Adrenal gland (tissue), 12 donors: ENCODE results near the gene NSMF. TPM values are rescaled to one million over a fixed set of nuclear protein-coding genes. Genes with fewer than 3 reads are reported as not detected.

ENCODE experiments used
- DNase-seq, 7 donors: peaks; one replicate each; pipeline ENCODE4 v3.0.0-alpha.2; 2019 to 2020
- H3K27ac ChIP-seq, 5 donors: fragments of 200-600 bp; sonication (generic) in 4 of 5; 1 replicate in 3 of 5; 2 replicates in 2 of 5; pipeline versions ENCODE4 v1.5.1 to v1.8.0; 2016 to 2020; ENCODE audit warnings: mild to moderate bottlenecking in 1 of 5
- H3K27me3 ChIP-seq: fragments of 200-600 bp; 2 replicates; pipeline ENCODE4 v1.8.0; 2021
- H3K36me3 ChIP-seq, 2 donors: fragments of 200-600 bp; replicated peaks in 1 of 2; 1 replicate in 1 of 2; 2 replicates in 1 of 2; pipeline versions ENCODE4 v1.5.1 to v1.8.0; 2018 to 2022
- H3K4me1 ChIP-seq, 2 donors: fragments of 200-600 bp; replicated peaks in 1 of 2; 1 replicate in 1 of 2; 2 replicates in 1 of 2; pipeline versions ENCODE4 v1.5.1 to v1.8.0; 2018 to 2021
- H3K4me3 ChIP-seq, 4 donors: fragments of 200-600 bp; sonication (generic) in 3 of 4; one replicate each; pipeline ENCODE4 v1.5.1; 2016 to 2018
- H3K9me3 ChIP-seq, 3 donors: fragments of 200-600 bp; sonication (generic) in 1 of 3; replicated peaks in 1 of 3; 1 replicate in 2 of 3; 2 replicates in 1 of 3; pipeline versions ENCODE4 v1.5.1 to v1.8.0; 2016 to 2021
- CTCF ChIP-seq, 6 experiments: fragments of 450-650 bp in 4 of 6; fragments of 200-600 bp in 2 of 6; sonication (generic) in 1 of 6; IDR thresholded peaks; 1 replicate in 5 of 6; 2 replicates in 1 of 6; pipeline versions ENCODE4 v1.5.1 to v1.8.0; 2016 to 2021; ENCODE audit warnings: antibody characterized with exemption in 6 of 6, mild to moderate bottlenecking in 2 of 6, moderate library complexity in 1 of 6
- POLR2A ChIP-seq, 2 donors: fragments of 450-650 bp; IDR thresholded peaks; one replicate each; pipeline ENCODE4 v1.6.1; 2017; ENCODE audit warnings: antibody characterized with exemption in 2 of 2, mild to moderate bottlenecking in 2 of 2, moderate library complexity in 1 of 2
- WGBS, 4 donors: extraction: QIAGEN DNeasy Blood & Tissue Kit in 2 of 4; methylation state at CpG; one replicate each; pipeline versions ENCODE4 v1.1.5 to v1.1.7; 2013 to 2017; 5-methylcytosine and 5-hydroxymethylcytosine counted together
- intact Hi-C, 2 donors: fragments of 100-400 bp; cut with DNase I; formaldehyde crosslinking; loops; one replicate each; pipeline versions ENCODE4 v1.14.1 to v1.15.0; 2022 to 2023
- polyA plus RNA-seq, 3 donors: library from polyadenylated mRNA; stranded (reverse); fragments of 200-250 nt in 2 of 3; fragments of 350-450 nt in 1 of 3; fragmentation: Illumina TruSeq in 1 of 3; extraction: RNeasy Lipid Tissue Mini Kit (QIAGEN cat#74804) in 1 of 3; gene quantifications; one replicate each; pipeline ENCODE4 v1.2.3, GENCODE V29; 2013 to 2014
- total RNA-seq, 9 donors: library from RNA; depleted of rRNA in 4 of 9; stranded (reverse); fragments of >200 nt in 4 of 9; fragments of 120-200 nt in 1 of 9; fragmentation: NEBNext Ultra II Directional in 1 of 9; extraction: Animal tissue kit (Norgen Biotek cat#: 25700) in 1 of 9; gene quantifications; one replicate each; pipeline versions ENCODE4 v1.1.0 to v1.2.4, GENCODE V29; 2013 to 2023
- donor health status: healthy with polysubstance abuse.
- donor health status: Bipolar disorder and iron deficiency.
- donor health status: DM: yes; HTN: yes; CAD: no.
- donor health status: DM: no; HTN: no; CAD: no.
- donor health status: DM: no; HTN: no; CAD: no.
- donor health status: DM: yes; HTN: yes; CAD: no.

NSMF gene
- total and polyA plus RNA-seq, 12 donors = 8.7 to 118 (median 25.9) TPM

- no peaks in the 10 kb centered on the region for H3K4me1 ChIP-seq
- H3K36me3 ChIP-seq = no peaks in the 10 kb centered on the region
- no peaks in the 10 kb centered on the region for H3K27me3 ChIP-seq
- H3K4me3 ChIP-seq = no peak overlapping the region
- DNase-seq = no peak
- TF ChIP-seq POLR2A (IDR thresholded peaks at IDR 0.05) = no peak
- no peak for TF ChIP-seq CTCF (IDR thresholded peaks at IDR 0.05)
- no peaks in the 10 kb centered on the region for H3K9me3 ChIP-seq
- WGBS, 4 donors = 88 to 91% (median 91%) methylated on average over 9 of the region's 9 CpGs
- intact Hi-C loops = no loop called here
- H3K27ac ChIP-seq = no peak overlapping the region
Measured at GRCh38 chr9:137490532-137491186, 31.5 kb upstream of the NSMF start.

- Histone ChIP-seq H3K4me3 (no peak overlapping the region), H3K27ac (no peak overlapping the region), H3K9me3 (no peaks in the 10 kb centered on the region), H3K4me1 (no peaks in the 10 kb centered on the region), H3K27me3 (no peaks in the 10 kb centered on the region), H3K36me3 (no peaks in the 10 kb centered on the region)
- no peak for TF ChIP-seq POLR2A (IDR thresholded peaks at IDR 0.05)
- TF ChIP-seq CTCF (IDR thresholded peaks at IDR 0.05) = no peak
- intact Hi-C loops = no loop called here
- 92 to 100% (median 96%) methylated on average over 2 to 6 of the region's 6 CpGs for WGBS, 4 donors
- no peak for DNase-seq
Measured at GRCh38 chr9:137488906-137489305, 29.8 kb upstream of the NSMF start.

GRCh38 chr9:137488327-137488653, 29.2 kb upstream of the NSMF start:
- H3K4me3 ChIP-seq = no peak overlapping the region
- H3K27me3 ChIP-seq = no peaks in the 10 kb centered on the region
- H3K4me1 ChIP-seq = no peaks in the 10 kb centered on the region
- no peak for TF ChIP-seq CTCF (IDR thresholded peaks at IDR 0.05)
- TF ChIP-seq POLR2A (IDR thresholded peaks at IDR 0.05) = no peak
- no peaks in the 10 kb centered on the region for H3K9me3 ChIP-seq
- H3K36me3 ChIP-seq = no peaks in the 10 kb centered on the region
- intact Hi-C loops = no loop called here
- DNase-seq = no peak
- no peak overlapping the region for H3K27ac ChIP-seq
- WGBS, 4 donors = 88 to 98% (median 93%) methylated on average over 6 of the region's 6 CpGs

- Histone ChIP-seq H3K36me3 (no peaks in the 10 kb centered on the region), H3K27ac (no peak overlapping the region), H3K9me3 (no peaks in the 10 kb centered on the region), H3K27me3 (no peaks in the 10 kb centered on the region), H3K4me3 (no peak overlapping the region), H3K4me1 (peaks cover 0 to under 1% of the 10 kb centered on the region in 2 donors)
- intact Hi-C loops = no loop called here
- TF ChIP-seq POLR2A (IDR thresholded peaks at IDR 0.05) (no peak), CTCF (IDR thresholded peaks at IDR 0.05) (no peak)
- no peak for DNase-seq
- WGBS, 4 donors = 92 to 94% (median 93%) methylated on average over 38 to 41 of the region's 41 CpGs
Measured at GRCh38 chr9:137487454-137488326, 28.6 kb upstream of the NSMF start.
